AG08395 (cell line): Measurements from ENCODE around the gene ALG6.
"Not testable (repeated sequence)": the region's sequence is repeated elsewhere in the genome, so short reads cannot be mapped to it uniquely, and the experiment has no call there.

ENCODE experiments used
- DNase-seq: peaks from one replicate; pipeline ENCODE4 v3.0.0; 2012; ENCODE audit warnings: mixed read lengths, low spot score

ALG6 gene

GRCh38 chr1:63414691-63415365 is 47.4 kb downstream of the ALG6 start:
- no peak for DNase-seq

GRCh38 chr1:63418101-63418500 is 50.7 kb downstream of the ALG6 start:
- DNase-seq: no peak

GRCh38 chr1:63420746-63421145 is 53.3 kb downstream of the ALG6 start:
- DNase-seq: not testable (repeated sequence)

GRCh38 chr1:63423649-63424048 is 56.2 kb downstream of the ALG6 start:
- no peak for DNase-seq

GRCh38 chr1:63428815-63429214 is 61.4 kb downstream of the ALG6 start:
- DNase-seq: no peak

- DNase-seq: no peak
Observed at GRCh38 chr1:63429281-63429680, 61.9 kb downstream of the ALG6 start.

- no peak for DNase-seq
Observed at GRCh38 chr1:63435161-63435560, 67.7 kb downstream of the ALG6 start.

GRCh38 chr1:63442141-63442475 is 74.7 kb downstream of the ALG6 start:
- no peak for DNase-seq

- DNase-seq: peak; percentile 16
Observed at GRCh38 chr1:63448731-63449246, 81.4 kb downstream of the ALG6 start.

GRCh38 chr1:63450416-63450815 is 83.0 kb downstream of the ALG6 start:
- no peak for DNase-seq

- DNase-seq: no peak
Observed at GRCh38 chr1:63453232-63453631, 85.8 kb downstream of the ALG6 start.

- no peak for DNase-seq
Observed at GRCh38 chr1:63454269-63454668, 86.8 kb downstream of the ALG6 start.

GRCh38 chr1:63458750-63459149 is 91.3 kb downstream of the ALG6 start:
- no peak for DNase-seq

- DNase-seq: no peak
Observed at GRCh38 chr1:63461661-63462230, 94.3 kb downstream of the ALG6 start.

- DNase-seq: no peak
Observed at GRCh38 chr1:63463248-63463647, 95.8 kb downstream of the ALG6 start.

- DNase-seq: no peak
Observed at GRCh38 chr1:63466181-63466580, 98.8 kb downstream of the ALG6 start.

- no peak for DNase-seq
Observed at GRCh38 chr1:63466759-63467158, 99.3 kb downstream of the ALG6 start.

GRCh38 chr1:63468683-63469082 is 101.3 kb downstream of the ALG6 start:
- DNase-seq: not testable (repeated sequence)

- DNase-seq: no peak
Observed at GRCh38 chr1:63475761-63476160, 108.3 kb downstream of the ALG6 start.

GRCh38 chr1:63480057-63480456 is 112.6 kb downstream of the ALG6 start:
- DNase-seq: no peak

- no peak for DNase-seq
Observed at GRCh38 chr1:63486629-63487028, 119.2 kb downstream of the ALG6 start.

- no peak for DNase-seq
Observed at GRCh38 chr1:63487336-63488065, 120.1 kb downstream of the ALG6 start.
